Trophoblast cell (in vitro differentiated cells and primary cell): ENCODE measurements around the gene ADAMTS18.
A peak's percentile ranks its signal among the peaks of the same experiment; 100 is the strongest.

Experiments
- DNase-seq, 2 donors: peaks; one replicate each; pipeline ENCODE4 v3.0.0-alpha.2; 2016
- H2AFZ ChIP-seq: 2 replicates; pipeline ENCODE4 v1.6.1; 2013; ENCODE audit warnings: low read length, moderate library complexity, mild to moderate bottlenecking; ENCODE audit not compliant: insufficient read depth, poor library complexity
- H2AK5ac ChIP-seq: 2 replicates; pipeline ENCODE4 v1.6.1; 2013; ENCODE audit warnings: mild to moderate bottlenecking, low read length
- H2BK120ac ChIP-seq: 2 replicates; pipeline ENCODE4 v1.6.1; 2013; ENCODE audit warnings: low read length, mild to moderate bottlenecking, moderate library complexity; ENCODE audit not compliant: insufficient read depth, poor library complexity
- H2BK12ac ChIP-seq: 2 replicates; pipeline ENCODE4 v1.6.1; 2013; ENCODE audit warnings: mild to moderate bottlenecking, low read length, moderate library complexity
- H2BK5ac ChIP-seq: 2 replicates; pipeline ENCODE4 v1.6.1; 2013; ENCODE audit warnings: low read length, low read depth, moderate library complexity, mild to moderate bottlenecking; ENCODE audit not compliant: poor library complexity
- H3K14ac ChIP-seq: 2 replicates; pipeline ENCODE4 v1.6.1; 2013; ENCODE audit warnings: mild to moderate bottlenecking, low read length
- H3K18ac ChIP-seq: 2 replicates; pipeline ENCODE4 v1.6.1; 2013; ENCODE audit warnings: mild to moderate bottlenecking, low read length
- H3K23ac ChIP-seq: 2 replicates; pipeline ENCODE4 v1.6.1; 2013; ENCODE audit warnings: low read length
- H3K27ac ChIP-seq: 2 replicates; pipeline ENCODE4 v1.5.1; 2013; ENCODE audit warnings: low read depth, mild to moderate bottlenecking, inconsistent platforms, low read length, moderate library complexity
- H3K27me3 ChIP-seq: 2 replicates; pipeline ENCODE4 v1.6.1; 2013; ENCODE audit warnings: inconsistent platforms, mild to moderate bottlenecking, low read length, moderate library complexity; ENCODE audit not compliant: insufficient read depth
- H3K36me3 ChIP-seq, 2 experiments: 1 replicate in 1 of 2; 2 replicates in 1 of 2; pipeline ENCODE4 v1.6.1; 2013; ENCODE audit warnings: low read length in 2 of 2, mild to moderate bottlenecking in 2 of 2, moderate library complexity in 1 of 2; ENCODE audit not compliant: insufficient read depth in 2 of 2, control insufficient read depth in 1 of 2
- H3K4ac ChIP-seq: 2 replicates; pipeline ENCODE4 v1.6.1; 2013; ENCODE audit warnings: low read depth, mild to moderate bottlenecking, low read length, moderate library complexity
- H3K4me1 ChIP-seq, 2 experiments: 1 replicate in 1 of 2; 2 replicates in 1 of 2; pipeline ENCODE4 v1.6.1; 2013; ENCODE audit warnings: low read length in 2 of 2, mild to moderate bottlenecking in 2 of 2, moderate library complexity in 1 of 2; ENCODE audit not compliant: insufficient read depth in 2 of 2, control insufficient read depth in 1 of 2
- H3K4me2 ChIP-seq: 2 replicates; pipeline ENCODE4 v1.6.1; 2013; ENCODE audit warnings: inconsistent platforms, mild to moderate bottlenecking, low read length, moderate library complexity
- H3K4me3 ChIP-seq: 2 replicates; pipeline ENCODE4 v1.5.1; 2013; ENCODE audit warnings: mild to moderate bottlenecking, low read depth, low read length, inconsistent platforms
- H3K79me1 ChIP-seq: one replicate; pipeline ENCODE4 v1.6.1; 2013; ENCODE audit warnings: low read length
- H3K79me2 ChIP-seq: 2 replicates; pipeline ENCODE4 v1.6.1; 2013; ENCODE audit warnings: low read length, mild to moderate bottlenecking; ENCODE audit not compliant: control insufficient read depth, insufficient read depth, poor library complexity
- H3K9ac ChIP-seq: 2 replicates; pipeline ENCODE4 v1.6.1; 2013; ENCODE audit warnings: mild to moderate bottlenecking, low read length
- H3K9me3 ChIP-seq: 2 replicates; pipeline ENCODE4 v1.6.1; 2013; ENCODE audit warnings: low read depth, mild to moderate bottlenecking, control low read depth, inconsistent platforms, low read length; ENCODE audit not compliant: insufficient read depth
- H4K12ac ChIP-seq: 2 replicates; pipeline ENCODE4 v1.6.1; 2013; ENCODE audit warnings: low read depth, mild to moderate bottlenecking, low read length, moderate library complexity
- H4K8ac ChIP-seq: 2 replicates; pipeline ENCODE4 v1.6.1; 2013; ENCODE audit warnings: low read depth, mild to moderate bottlenecking, low read length, moderate library complexity
- H4K91ac ChIP-seq: one replicate; pipeline ENCODE4 v1.6.1; 2013; ENCODE audit warnings: low read depth, mild to moderate bottlenecking, low read length, moderate library complexity
- WGBS: extraction: QIAGEN DNeasy Blood & Tissue Kit; methylation state at CpG from one replicate; pipeline ENCODE4 v1.1.7; 2013; ENCODE audit warnings: missing lambda C conversion rate; ENCODE audit not compliant: insufficient read length, insufficient coverage; ENCODE audit errors: extremely low coverage; 5-methylcytosine and 5-hydroxymethylcytosine counted together

Gene ADAMTS18

DNA sequence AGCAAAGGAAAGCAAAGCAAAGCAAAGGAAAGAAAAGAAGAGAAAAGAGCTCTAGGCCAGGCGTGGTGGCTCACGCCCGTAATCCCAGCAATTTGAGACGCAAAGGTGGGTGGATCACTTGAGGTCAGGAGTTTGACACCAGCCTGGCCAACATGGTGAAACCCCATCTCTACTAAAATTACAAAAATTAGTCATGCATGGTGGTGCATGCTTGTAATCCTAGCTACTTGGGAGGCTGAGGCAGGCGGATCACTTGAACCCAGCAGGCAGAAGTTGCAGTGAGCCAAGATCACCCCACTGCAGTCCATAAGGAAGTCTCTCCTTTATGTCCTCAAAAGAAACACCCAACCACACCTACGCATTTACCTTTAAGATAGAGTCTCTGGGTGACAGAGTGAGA, 70.1 kb downstream of the ADAMTS18 start:
- Histone ChIP-seq H2BK120ac (no peak overlapping the region), H3K4me2 (no peak overlapping the region), H4K12ac (no peak overlapping the region), H3K27me3 (no peaks in the 10 kb centered on the region), H2AFZ (no peak overlapping the region), H3K9me3 (no peaks in the 10 kb centered on the region), H3K36me3 (peaks cover 14 to 34% of the 10 kb centered on the region in 2 experiments), H3K4me3 (no peak overlapping the region), H4K91ac (no peak overlapping the region), H3K79me1 (no peaks in the 10 kb centered on the region), H3K14ac (no peak overlapping the region), H3K18ac (no peak overlapping the region), H4K8ac (no peak overlapping the region), H3K23ac (no peak overlapping the region), H3K4ac (no peak overlapping the region), H2BK5ac (no peak overlapping the region), H3K9ac (no peak overlapping the region), H2AK5ac (no peak overlapping the region), H3K4me1 (peaks cover 2 to 3% of the 10 kb centered on the region in 2 experiments), H2BK12ac (no peak overlapping the region), H3K79me2 (no peaks in the 10 kb centered on the region), H3K27ac (no peak overlapping the region)
- DNase-seq = no peak
- no CpG with 5 or more reads among the region's 6 CpGs for WGBS

DNA sequence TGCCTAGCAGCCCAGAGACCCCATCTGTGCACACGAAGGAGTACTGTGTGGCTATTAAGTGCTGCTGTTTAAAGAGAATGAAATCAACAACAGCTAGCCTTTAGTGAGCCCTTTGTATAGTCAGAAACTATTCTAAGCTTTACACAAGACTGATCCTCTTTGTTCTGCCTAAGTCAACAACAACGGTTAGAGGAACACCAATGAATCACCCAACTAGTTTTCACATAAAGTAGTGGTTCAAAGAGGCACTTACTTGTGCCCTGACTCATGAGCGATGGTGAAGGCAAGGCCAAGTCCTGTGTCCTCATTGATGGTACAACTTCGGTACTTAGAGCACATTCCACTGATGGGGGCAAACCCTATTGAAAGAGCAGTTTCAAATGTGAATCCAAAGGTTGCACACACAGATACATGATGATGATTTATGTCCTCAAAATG, 75.8 kb downstream of the ADAMTS18 start:
- Histone ChIP-seq H3K27ac (no peak overlapping the region), H2BK120ac (no peak overlapping the region), H2AFZ (no peak overlapping the region), H4K12ac (no peak overlapping the region), H3K4me2 (no peak overlapping the region), H2BK5ac (no peak overlapping the region), H2BK12ac (no peak overlapping the region), H3K79me2 (no peaks in the 10 kb centered on the region), H3K14ac (no peak overlapping the region), H2AK5ac (no peak overlapping the region), H4K8ac (no peak overlapping the region), H3K9me3 (no peaks in the 10 kb centered on the region), H3K4me3 (no peak overlapping the region), H3K23ac (no peak overlapping the region), H4K91ac (no peak overlapping the region), H3K79me1 (no peaks in the 10 kb centered on the region), H3K4ac (no peak overlapping the region), H3K27me3 (no peaks in the 10 kb centered on the region), H3K18ac (no peak overlapping the region), H3K9ac (no peak overlapping the region), H3K4me1 (no peaks in the 10 kb centered on the region), H3K36me3 (peaks cover 7 to 20% of the 10 kb centered on the region in 2 experiments)
- no CpG with 5 or more reads among the region's 4 CpGs for WGBS
- no peak for DNase-seq

- H3K23ac ChIP-seq = no peak overlapping the region
- peaks cover 4% of the 10 kb centered on the region for H3K79me1 ChIP-seq
- H3K27ac ChIP-seq = peak overlapping the region; percentile 62
- no peak overlapping the region for H2AK5ac ChIP-seq
- H2BK12ac ChIP-seq = no peak overlapping the region
- H3K4me2 ChIP-seq = no peak overlapping the region
- H4K8ac ChIP-seq = no peak overlapping the region
- H2BK5ac ChIP-seq = no peak overlapping the region
- peak overlapping the region; percentile 11 for H4K91ac ChIP-seq
- H3K9me3 ChIP-seq = no peaks in the 10 kb centered on the region
- DNase-seq = no peak
- H3K14ac ChIP-seq = no peak overlapping the region
- no peaks in the 10 kb centered on the region for H3K79me2 ChIP-seq
- H3K4me3 ChIP-seq = no peak overlapping the region
- H3K27me3 ChIP-seq = no peaks in the 10 kb centered on the region
- no CpG with 5 or more reads among the region's 4 CpGs for WGBS
- H2BK120ac ChIP-seq = no peak overlapping the region
- H3K36me3 ChIP-seq = peaks cover 12 to 22% of the 10 kb centered on the region in 2 experiments
- no peak overlapping the region for H3K18ac ChIP-seq
- H3K9ac ChIP-seq = no peak overlapping the region
- no peak overlapping the region for H2AFZ ChIP-seq
- H4K12ac ChIP-seq = no peak overlapping the region
- H3K4me1 ChIP-seq = peaks cover 0 to 2% of the 10 kb centered on the region in 2 experiments
- H3K4ac ChIP-seq = no peak overlapping the region
Measured at GRCh38 chr16:77353587-77354263, 81.1 kb downstream of the ADAMTS18 start.

GRCh38 chr16:77344341-77344740, 90.5 kb downstream of the ADAMTS18 start:
- no CpG with 5 or more reads among the region's 6 CpGs for WGBS
- Histone ChIP-seq H3K4ac (no peak overlapping the region), H3K27me3 (no peaks in the 10 kb centered on the region), H3K4me3 (no peak overlapping the region), H2BK12ac (peak overlapping the region; percentile 52), H3K4me1 (peaks cover 0 to 1% of the 10 kb centered on the region in 2 experiments), H3K27ac (no peak overlapping the region), H4K12ac (no peak overlapping the region), H3K9ac (no peak overlapping the region), H3K14ac (no peak overlapping the region), H3K79me2 (no peaks in the 10 kb centered on the region), H2AK5ac (no peak overlapping the region), H2BK5ac (no peak overlapping the region), H4K91ac (no peak overlapping the region), H3K36me3 (peaks cover 8 to 26% of the 10 kb centered on the region in 2 experiments), H3K23ac (no peak overlapping the region), H3K79me1 (peaks cover 2% of the 10 kb centered on the region), H3K18ac (no peak overlapping the region), H2AFZ (no peak overlapping the region), H4K8ac (no peak overlapping the region), H3K4me2 (no peak overlapping the region), H2BK120ac (no peak overlapping the region), H3K9me3 (no peaks in the 10 kb centered on the region)
- peak; percentile 36 to 57 for DNase-seq
